ENCODE data around the gene TOMM34.

The TOMM34 gene

GRCh38 chr20:44930517-44931168 lies 29.6 kb downstream of the TOMM34 start:
- DNase-seq (ENCODE audit: low spot score), result no peak

- DNase-seq (ENCODE audit: low spot score), result no peak
These were observed 31.6 kb downstream of the TOMM34 start for GRCh38 chr20:44928595-44928994.

DNA sequence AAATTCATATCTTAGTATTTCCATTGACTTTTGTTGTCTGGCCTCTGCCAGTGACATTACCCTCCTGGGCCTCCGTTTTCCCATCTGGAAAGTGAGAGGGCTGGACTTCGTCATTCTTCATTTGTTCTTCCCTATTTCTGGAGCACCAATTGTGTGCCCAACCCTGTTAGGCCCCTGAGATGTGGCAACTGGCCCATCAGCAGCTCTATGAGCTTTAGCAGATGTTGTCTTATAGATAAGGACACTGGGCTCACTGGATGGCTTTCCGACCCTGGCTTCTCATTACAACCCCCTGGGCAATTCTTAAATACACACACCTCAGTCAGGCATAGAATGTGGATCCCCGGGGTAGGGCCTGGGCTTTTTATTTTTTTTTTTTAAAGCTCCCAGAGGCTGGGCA lies 35.7 kb downstream of the TOMM34 start:
- DNase-seq (ENCODE audit: low spot score), result no peak

GRCh38 chr20:44921447-44921846 lies 38.8 kb downstream of the TOMM34 start:
- DNase-seq (ENCODE audit: low spot score), result no peak

DNA sequence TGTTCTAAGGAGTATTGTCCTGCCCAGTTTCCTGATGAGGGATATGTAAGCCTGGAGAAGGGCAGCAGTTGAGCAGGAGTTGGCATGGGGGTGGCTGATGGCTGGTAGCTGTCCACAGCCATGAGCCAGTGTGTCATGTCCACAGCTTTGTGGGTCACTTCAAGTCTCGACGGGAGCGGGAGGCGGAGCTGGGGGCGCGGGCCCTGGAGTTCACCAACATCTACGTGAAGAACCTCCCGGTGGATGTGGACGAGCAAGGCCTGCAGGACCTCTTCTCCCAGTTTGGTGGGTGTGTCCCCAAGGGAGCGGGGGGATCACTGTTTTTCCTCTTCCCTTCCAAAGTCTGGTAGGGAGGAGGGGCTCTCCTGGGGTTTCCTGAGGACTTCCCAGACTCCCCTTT lies 41.4 kb downstream of the TOMM34 start:
- DNase-seq (ENCODE audit: low spot score), result no peak

- DNase-seq (ENCODE audit: low spot score), result no peak
These were observed 41.9 kb downstream of the TOMM34 start for GRCh38 chr20:44918342-44918741.

DNA sequence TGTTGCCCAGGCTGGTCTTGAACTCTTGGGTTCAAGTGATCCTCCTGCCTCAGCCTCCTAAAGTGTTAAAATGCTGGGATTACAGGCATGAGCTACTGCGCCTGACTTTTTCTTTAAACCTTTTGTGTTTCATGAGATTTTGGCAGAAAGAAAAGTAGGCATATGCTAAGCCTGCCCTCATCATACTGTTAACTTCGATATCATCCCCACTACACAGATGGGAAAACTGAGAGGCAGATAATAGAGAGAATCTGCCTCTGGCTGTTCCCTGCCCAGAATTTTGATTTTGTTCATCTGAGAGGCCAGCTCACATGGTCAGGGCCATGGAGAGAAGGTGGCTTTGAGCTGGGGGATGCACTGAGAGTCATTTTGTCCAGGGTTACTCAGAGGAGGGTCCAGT lies 42.8 kb downstream of the TOMM34 start:
- DNase-seq (ENCODE audit: low spot score), result no peak

DNA sequence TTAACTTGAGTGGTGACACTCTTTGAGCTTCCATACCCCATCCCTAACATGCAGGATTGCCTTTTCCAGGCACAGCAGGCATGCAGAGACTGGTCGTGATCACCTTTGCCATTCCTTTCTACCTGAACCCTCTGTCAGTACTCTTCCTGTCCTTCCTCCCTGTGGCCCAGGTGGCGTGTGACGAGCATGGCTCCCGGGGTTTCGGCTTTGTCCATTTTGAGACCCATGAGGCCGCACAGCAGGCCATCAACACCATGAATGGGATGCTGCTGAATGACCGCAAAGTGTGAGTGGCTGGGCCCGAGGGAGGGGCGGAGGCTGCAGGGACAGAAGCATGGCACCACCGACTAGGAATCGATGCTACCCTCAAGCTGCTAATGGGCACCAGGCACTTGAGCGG lies 43.6 kb downstream of the TOMM34 start:
- DNase-seq (ENCODE audit: low spot score), result no peak

DNA sequence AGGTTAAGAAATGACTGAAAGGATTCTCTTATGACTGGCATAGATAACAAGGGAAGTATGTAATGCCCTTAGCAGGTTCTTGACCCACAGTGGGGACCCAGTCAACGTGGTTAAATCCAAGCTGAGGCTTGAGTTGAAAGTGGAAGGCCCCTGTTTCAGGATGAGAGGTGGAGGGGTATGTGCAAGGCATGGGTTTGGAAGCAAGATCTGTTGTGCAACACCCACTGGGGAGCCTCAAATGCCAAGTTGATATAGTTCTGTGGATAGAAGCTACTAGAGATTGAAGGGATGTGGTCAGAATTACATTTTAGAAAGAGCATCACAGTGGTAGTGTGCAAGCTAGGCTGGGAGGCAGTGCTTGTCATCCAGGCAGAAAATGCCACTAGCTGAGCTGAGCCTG lies 45.3 kb downstream of the TOMM34 start:
- DNase-seq (ENCODE audit: low spot score), result no peak

DNA sequence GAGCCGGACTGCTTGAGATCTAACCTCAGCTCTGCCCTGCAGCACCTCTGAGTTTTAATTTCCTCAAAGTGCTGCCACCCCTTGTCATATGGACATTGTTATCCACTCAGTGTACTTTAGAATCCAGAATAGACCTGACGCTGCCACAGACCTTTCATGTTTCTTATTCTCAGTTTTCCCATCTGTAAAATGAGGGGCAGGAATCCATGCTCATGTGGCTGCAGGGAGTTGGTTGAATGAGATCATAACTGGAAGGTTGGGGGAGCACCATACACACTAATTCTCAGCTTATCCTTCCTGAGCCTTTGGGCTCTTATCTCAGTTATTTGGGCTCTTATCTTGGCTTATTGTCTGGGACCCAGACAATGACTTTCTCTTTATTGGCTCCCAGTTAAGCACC lies 48.0 kb downstream of the TOMM34 start:
- DNase-seq (ENCODE audit: low spot score), result no peak

DNA sequence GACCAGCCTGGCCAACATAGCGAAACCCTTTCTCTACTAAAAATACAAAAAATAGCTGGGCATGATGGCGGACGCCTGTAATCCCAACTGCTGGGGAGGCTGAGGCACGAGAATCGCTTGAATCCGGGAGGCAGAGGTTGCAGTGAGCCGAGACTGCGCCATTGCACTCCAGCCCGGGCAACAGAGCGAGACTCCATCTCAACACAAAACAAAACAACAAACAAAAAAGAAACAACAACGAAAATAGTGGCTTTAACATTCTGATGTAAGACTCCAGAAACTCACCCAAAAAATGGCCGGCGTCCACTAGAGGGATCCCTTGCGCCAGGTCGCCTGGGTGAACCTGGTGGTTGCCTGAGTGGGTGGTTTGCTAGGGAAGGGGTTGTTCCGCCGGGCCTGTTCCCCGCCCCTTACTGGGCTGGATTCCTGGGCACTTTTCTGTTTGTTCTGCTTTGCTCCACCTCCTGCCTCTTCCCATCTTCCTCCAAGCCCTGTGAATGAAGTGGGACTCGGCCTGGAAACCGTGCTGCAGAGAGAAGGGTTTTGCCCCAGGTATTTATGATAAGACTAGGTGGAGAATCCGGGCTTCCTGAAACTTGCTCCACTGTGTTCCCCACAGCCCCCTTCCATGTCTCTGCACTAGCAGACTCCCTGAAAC lies 48.8 kb downstream of the TOMM34 start:
- peak; percentile 90 for DNase-seq (ENCODE audit: low spot score)

DNA sequence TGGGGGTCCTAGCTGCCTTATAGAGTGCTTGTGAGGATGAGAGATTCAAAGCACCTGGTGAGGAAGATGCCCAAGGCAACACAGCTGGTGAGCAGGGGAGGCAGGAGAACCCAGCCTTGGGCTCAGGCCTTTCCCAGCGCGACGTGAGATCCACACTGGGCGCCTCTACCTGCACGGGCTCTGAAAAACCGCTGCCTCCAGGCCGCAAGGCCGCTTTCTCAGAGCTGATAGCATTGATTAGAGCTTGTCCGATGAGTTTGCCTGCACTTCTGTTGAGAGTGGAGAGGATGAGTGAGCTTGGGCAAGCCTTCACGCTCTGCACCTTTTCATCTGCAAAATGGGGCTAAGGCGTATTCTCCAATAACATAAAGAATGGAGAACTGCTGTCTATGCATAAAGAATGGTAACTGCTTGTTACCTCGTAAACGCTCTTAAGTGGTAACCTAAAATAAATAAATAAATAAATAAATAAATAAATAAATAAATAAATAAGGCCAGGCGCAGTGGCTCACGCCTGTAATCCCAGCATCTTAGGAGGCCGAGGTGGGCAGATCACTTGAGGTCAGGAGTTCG lies 49.4 kb downstream of the TOMM34 start:
- no peak for DNase-seq (ENCODE audit: low spot score)

DNA sequence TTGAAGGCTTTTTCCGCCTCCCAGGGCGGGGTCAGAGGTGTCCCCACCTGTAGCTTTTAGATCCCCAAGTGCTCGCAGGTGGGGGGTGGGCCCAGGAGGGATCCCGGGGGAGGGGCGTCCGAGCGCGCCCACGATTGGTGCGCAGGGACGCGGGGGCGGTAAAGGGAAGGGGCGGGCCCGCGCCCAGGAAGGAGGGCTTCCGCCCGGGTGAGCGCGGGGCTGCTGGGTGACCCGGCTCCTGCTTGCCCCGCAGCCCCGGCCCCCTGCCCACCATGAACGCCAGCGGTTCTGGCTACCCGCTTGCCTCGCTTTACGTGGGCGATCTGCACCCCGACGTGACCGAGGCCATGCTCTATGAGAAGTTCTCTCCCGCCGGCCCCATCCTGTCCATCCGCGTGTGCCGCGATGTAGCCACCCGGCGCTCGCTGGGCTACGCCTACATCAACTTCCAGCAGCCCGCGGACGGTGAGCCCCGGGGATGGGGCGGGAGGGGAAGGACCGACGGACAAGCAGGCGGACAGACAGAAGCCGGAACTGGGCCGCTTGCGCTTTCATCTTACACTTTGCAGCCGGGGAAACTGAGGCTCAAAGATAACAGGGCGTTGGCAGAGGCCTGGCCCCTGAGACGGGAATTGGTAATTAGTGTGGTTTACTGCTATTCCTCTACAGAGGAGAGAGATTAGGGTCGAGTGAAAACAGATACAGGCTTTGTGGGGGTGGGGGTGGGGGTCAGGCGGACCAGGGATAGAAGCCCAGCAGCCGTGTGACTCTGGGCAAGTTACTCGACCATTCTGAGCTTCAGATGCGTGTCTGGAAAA lies 50.1 kb downstream of the TOMM34 start, which contains the start of gene PABPC1L:
Gene PABPC1L (plus strand): TSS at position 189 of the 818 bp plus-strand sequence. CDS start 84 bp downstream, at position 273.
- peak; percentile 95 for DNase-seq (ENCODE audit: low spot score)

DNA sequence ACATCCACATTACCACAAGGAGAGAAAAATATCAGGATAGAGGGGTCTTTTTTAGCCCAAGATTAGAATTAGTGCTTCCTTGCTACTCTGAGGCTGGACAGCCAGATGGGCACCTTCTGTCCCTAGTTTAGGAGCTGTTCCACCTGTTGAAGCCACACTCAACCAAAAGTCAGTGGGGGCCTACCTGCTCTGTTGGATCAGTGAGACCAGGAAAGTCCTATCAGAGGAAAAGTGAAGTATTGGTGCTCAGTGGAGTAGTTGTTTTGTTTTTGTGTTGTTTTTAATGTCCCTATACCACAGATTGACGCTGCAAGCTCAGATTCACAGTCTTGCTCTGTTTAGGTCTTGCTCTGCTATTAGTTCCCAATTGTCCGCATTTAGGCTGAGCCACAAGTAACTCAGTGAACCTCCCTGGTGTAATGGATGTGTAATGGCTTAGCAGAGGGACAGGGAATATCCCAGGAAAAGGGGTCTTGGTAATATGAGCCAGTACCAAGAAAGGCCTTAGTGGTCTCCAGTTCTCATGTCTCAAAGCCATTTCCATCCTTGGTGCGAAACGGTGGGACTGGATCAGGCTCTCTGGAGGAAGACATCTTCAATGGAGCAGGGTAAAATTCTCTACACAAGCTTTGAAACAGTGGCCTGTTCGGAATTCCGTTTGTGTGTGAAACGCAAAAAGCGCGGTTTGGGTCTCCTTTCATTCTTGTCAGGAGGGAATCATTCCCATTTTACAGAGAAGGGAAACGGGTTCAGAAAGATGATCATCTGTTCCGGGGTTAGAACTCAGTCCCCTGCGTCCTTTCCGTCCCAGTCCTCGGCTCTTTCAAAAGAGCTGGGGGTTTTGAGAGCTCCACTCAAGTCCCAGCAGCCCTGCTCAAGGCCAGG lies 51.0 kb downstream of the TOMM34 start:
- no peak for DNase-seq (ENCODE audit: low spot score)

DNA sequence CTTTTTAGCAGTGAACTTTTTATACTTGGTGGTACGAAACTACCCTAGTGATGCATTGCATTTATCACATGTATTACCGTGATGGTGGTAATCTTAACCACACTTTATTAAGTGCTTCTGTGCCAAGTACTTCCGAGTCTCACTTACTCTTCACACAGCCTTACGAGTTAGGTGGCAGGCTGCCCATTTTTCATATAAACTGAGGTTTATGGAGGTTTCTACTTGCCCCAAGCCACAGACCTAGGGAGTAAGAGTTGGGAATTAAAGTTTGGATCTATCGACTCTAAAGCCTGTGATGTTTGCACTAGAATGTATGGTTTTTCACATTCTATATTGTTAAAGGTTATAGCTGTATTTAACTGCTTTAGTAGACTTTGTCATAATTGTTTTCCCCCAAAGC lies 55.8 kb downstream of the TOMM34 start:
- DNase-seq (ENCODE audit: low spot score), result no peak

- no peak for DNase-seq (ENCODE audit: low spot score)
These were observed 58.2 kb downstream of the TOMM34 start for GRCh38 chr20:44901974-44902373.

GRCh38 chr20:44900231-44900854 lies 59.9 kb downstream of the TOMM34 start:
- DNase-seq (ENCODE audit: low spot score), result no peak

DNA sequence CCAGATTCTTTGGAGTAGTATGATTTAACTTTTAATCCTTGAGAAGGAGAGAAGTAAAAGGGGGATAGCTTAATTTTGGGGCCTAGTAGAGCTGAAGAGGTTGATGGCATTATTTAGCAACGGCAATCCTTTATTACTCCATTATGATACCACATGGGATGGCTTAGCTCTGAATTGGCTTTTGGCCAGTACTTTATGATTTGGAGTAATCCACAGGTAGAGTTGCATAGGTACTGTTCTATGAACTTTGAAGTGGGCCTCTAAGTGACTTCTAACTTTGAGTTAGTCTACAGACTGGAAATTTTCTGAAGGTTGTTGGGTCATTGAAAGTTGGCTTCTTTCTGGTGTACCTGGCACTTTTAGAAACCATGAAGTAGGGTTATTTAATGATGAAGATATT lies 63.1 kb downstream of the TOMM34 start:
- no peak for DNase-seq (ENCODE audit: low spot score)

- DNase-seq (ENCODE audit: low spot score), result no peak
These were observed 63.6 kb downstream of the TOMM34 start for GRCh38 chr20:44896583-44896982.

DNA sequence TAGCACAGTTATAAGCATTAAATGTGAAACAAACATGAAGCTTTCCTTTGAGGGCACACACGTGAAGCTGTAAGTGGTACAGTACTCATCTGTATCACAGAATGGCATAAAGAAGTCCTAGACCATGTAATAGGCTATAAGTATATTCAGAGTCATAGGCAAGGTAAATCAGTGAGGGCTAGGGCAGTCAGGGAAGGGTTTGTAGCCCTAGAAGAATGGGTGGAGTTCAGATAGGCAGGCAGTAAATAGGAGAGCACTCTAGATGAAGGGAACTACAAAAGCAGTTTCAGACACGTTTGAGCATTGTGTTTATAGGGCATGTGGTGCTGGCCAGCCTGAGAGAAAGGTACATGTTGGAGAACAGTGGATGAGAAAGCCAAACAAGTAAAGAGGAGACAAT lies 65.2 kb downstream of the TOMM34 start:
- DNase-seq (ENCODE audit: low spot score), result no peak
